IMR-90 (cell line): Measurements from ENCODE around the gene SELENOV. TPM values are rescaled to one million over a fixed set of nuclear protein-coding genes. Genes with fewer than 3 reads are reported as not detected.

Experiments
- ATAC-seq: fragments of 200-7000 bp; cut with Tn5 transposase; 2 replicates; pipeline ENCODE4 v1.9.1; 2020; ENCODE audit warnings: low read depth, mild to moderate bottlenecking, moderate library complexity
- BruUV-seq: library from RNA; stranded (reverse); fragments of 400-500 nt; replicated peaks from 2 replicates; lab custom pipeline; 2021; lab: Mats Ljungman, UMichigan
- CTCF ChIA-PET: fragments of 300-600 bp; formaldehyde crosslinking; extraction: SDS; loops from one replicate; lab custom pipeline; 2021; ENCODE audit warnings: antibody characterized with exemption; lab: Yijun Ruan, JAX
- POLR2A ChIA-PET: fragments of 300-600 bp; sonication (Branson Sonifier 250); formaldehyde crosslinking; loops from one replicate; lab custom pipeline; 2022; ENCODE audit warnings: antibody characterized with exemption; ENCODE audit not compliant: unreplicated experiment; lab: Charles Lee
- DNase-seq: peaks from one replicate; pipeline ENCODE4 v3.0.0; 2013
- H2AFZ ChIP-seq: replicated peaks from 2 replicates; pipeline ENCODE3; 2013; ENCODE audit warnings: low read length, mild to moderate bottlenecking; ENCODE audit not compliant: poor library complexity
- H2AK5ac ChIP-seq: 2 replicates; pipeline ENCODE4 v1.6.1; 2013; ENCODE audit warnings: low read depth, low read length, inconsistent platforms
- H2AK9ac ChIP-seq: replicated peaks from 2 replicates; pipeline ENCODE3; 2013; ENCODE audit warnings: mild to moderate bottlenecking, low read depth, low read length, moderate library complexity; ENCODE audit not compliant: poor library complexity
- H2BK120ac ChIP-seq: 2 replicates; pipeline ENCODE4 v1.6.1; 2013; ENCODE audit warnings: low read depth, low read length, inconsistent platforms
- H2BK15ac ChIP-seq: 3 replicates; pipeline ENCODE4 v1.6.1; 2013; ENCODE audit warnings: low read depth, low read length, inconsistent platforms
- H2BK20ac ChIP-seq: 2 replicates; pipeline ENCODE4 v1.6.1; 2013; ENCODE audit warnings: low read depth, mild to moderate bottlenecking, inconsistent platforms, low read length, moderate library complexity
- H2BK5ac ChIP-seq: 2 replicates; pipeline ENCODE4 v1.6.1; 2013; ENCODE audit warnings: mild to moderate bottlenecking, low read depth, low read length, inconsistent platforms; ENCODE audit not compliant: poor library complexity, severe bottlenecking
- H3K14ac ChIP-seq: replicated peaks from 2 replicates; pipeline ENCODE4 v1.6.1; 2013; ENCODE audit warnings: low read depth, low read length, inconsistent platforms
- H3K18ac ChIP-seq: 2 replicates; pipeline ENCODE4 v1.6.1; 2013; ENCODE audit warnings: low read depth, low read length, control low read depth
- H3K23ac ChIP-seq: 2 replicates; pipeline ENCODE4 v1.6.1; 2013; ENCODE audit warnings: low read depth, low read length, inconsistent platforms
- H3K27ac ChIP-seq: 2 replicates; pipeline ENCODE4 v1.5.1; 2013; ENCODE audit warnings: mild to moderate bottlenecking, control low read depth, low read length; ENCODE audit not compliant: insufficient read depth
- H3K27me3 ChIP-seq: 2 replicates; pipeline ENCODE4 v1.6.1; 2013; ENCODE audit warnings: low read length; ENCODE audit not compliant: control insufficient read depth, insufficient read depth
- H3K36me3 ChIP-seq: 2 replicates; pipeline ENCODE4 v1.6.1; 2013; ENCODE audit warnings: low read length, mixed read lengths; ENCODE audit not compliant: control insufficient read depth, insufficient read depth
- H3K4ac ChIP-seq: 2 replicates; pipeline ENCODE4 v1.6.1; 2013; ENCODE audit warnings: low read depth, low read length, inconsistent platforms
- H3K4me1 ChIP-seq: 2 replicates; pipeline ENCODE4 v1.6.1; 2013; ENCODE audit warnings: low read length, mixed read lengths; ENCODE audit not compliant: control insufficient read depth, insufficient read depth
- H3K4me2 ChIP-seq: 2 replicates; pipeline ENCODE4 v1.6.1; 2013; ENCODE audit warnings: low read depth, mild to moderate bottlenecking, control low read depth, low read length, moderate library complexity
- H3K4me3 ChIP-seq: 2 replicates; pipeline ENCODE4 v1.5.1; 2013; ENCODE audit warnings: low read depth, mild to moderate bottlenecking, control low read depth, low read length, moderate library complexity; ENCODE audit not compliant: insufficient read depth
- H3K56ac ChIP-seq: 2 replicates; pipeline ENCODE4 v1.6.1; 2013; ENCODE audit warnings: low read length, inconsistent platforms; ENCODE audit not compliant: insufficient read depth; ENCODE audit errors: extremely low read depth
- H3K79me1 ChIP-seq, 2 experiments: 2 replicates each; pipeline ENCODE4 v1.6.1; 2013; ENCODE audit warnings: low read length in 2 of 2, inconsistent platforms in 1 of 2, low read depth in 1 of 2
- H3K9ac ChIP-seq: 2 replicates; pipeline ENCODE4 v1.6.1; 2013; ENCODE audit warnings: low read depth, low read length, control low read depth
- H3K9me1 ChIP-seq: 2 replicates; pipeline ENCODE4 v1.6.1; 2013; ENCODE audit warnings: low read length, inconsistent platforms; ENCODE audit not compliant: insufficient read depth
- H3K9me3 ChIP-seq: 2 replicates; pipeline ENCODE4 v1.6.1; 2013; ENCODE audit warnings: low read length; ENCODE audit not compliant: control insufficient read depth, insufficient read depth
- H4K20me1 ChIP-seq: 2 replicates; pipeline ENCODE4 v1.6.1; 2013; ENCODE audit warnings: low read length, inconsistent platforms; ENCODE audit not compliant: insufficient read depth
- H4K5ac ChIP-seq: 2 replicates; pipeline ENCODE4 v1.6.1; 2013; ENCODE audit warnings: mild to moderate bottlenecking, low read depth, low read length, control low read depth
- H4K8ac ChIP-seq, 2 experiments: 2 replicates each; pipeline ENCODE4 v1.6.1; 2013; ENCODE audit warnings: low read depth in 2 of 2, low read length in 2 of 2, control low read depth in 1 of 2, inconsistent platforms in 1 of 2
- H4K91ac ChIP-seq: 2 replicates; pipeline ENCODE4 v1.6.1; 2013; ENCODE audit warnings: low read depth, low read length, inconsistent platforms; ENCODE audit not compliant: insufficient read depth
- BHLHE40 ChIP-seq: fragments of 150-350 bp; IDR thresholded peaks from 2 replicates; pipeline ENCODE4 v1.6.1; 2016; ENCODE audit warnings: mild to moderate bottlenecking, low read depth, low read length
- CHD1 ChIP-seq: IDR thresholded peaks from 2 replicates; pipeline ENCODE4 v1.6.1; 2012; ENCODE audit warnings: low read depth, low read length, improper control_type of control experiment
- CTCF ChIP-seq: conservative IDR thresholded peaks from 2 replicates; pipeline ENCODE4 v1.5.1; 2012; ENCODE audit warnings: mild to moderate bottlenecking, low read depth, low read length, improper control_type of control experiment
- FOS ChIP-seq: fragments of 150-350 bp; IDR thresholded peaks from 2 replicates; pipeline ENCODE4 v1.6.1; 2016; ENCODE audit warnings: low read depth, low read length
- MAFK ChIP-seq: IDR thresholded peaks from 2 replicates; pipeline ENCODE4 v1.6.1; 2012; ENCODE audit warnings: low read depth, low read length, improper control_type of control experiment
- MAZ ChIP-seq: IDR thresholded peaks from 2 replicates; pipeline ENCODE4 v1.6.1; 2012; ENCODE audit warnings: low read depth, mild to moderate bottlenecking, low read length, improper control_type of control experiment, moderate library complexity, borderline replicate concordance
- POLR2A ChIP-seq: IDR thresholded peaks from 2 replicates; pipeline ENCODE4 v1.6.1; 2012; ENCODE audit warnings: mild to moderate bottlenecking, low read depth, low read length
- RCOR1 ChIP-seq: IDR thresholded peaks from 2 replicates; pipeline ENCODE4 v1.6.1; 2012; ENCODE audit warnings: mild to moderate bottlenecking, low read length, improper control_type of control experiment; ENCODE audit not compliant: insufficient replicate concordance
- SMC3 ChIP-seq: fragments of 150-350 bp; IDR thresholded peaks from 2 replicates; pipeline ENCODE4 v1.6.1; 2016; ENCODE audit warnings: low read depth, mild to moderate bottlenecking, antibody characterized with exemption, low read length, moderate library complexity
- USF2 ChIP-seq: fragments of 150-350 bp; IDR thresholded peaks from 2 replicates; pipeline ENCODE4 v1.6.1; 2017; ENCODE audit warnings: mild to moderate bottlenecking, antibody characterized with exemption, low read length, low read depth
- WGBS, 2 experiments: methylation state at CpG; one replicate each; pipeline versions ENCODE4 v1.1.5 to v1.1.7; 2013; ENCODE audit warnings: missing lambda C conversion rate in 2 of 2; ENCODE audit not compliant: insufficient read length in 1 of 2; ENCODE audit errors: extremely low coverage in 2 of 2; 5-methylcytosine and 5-hydroxymethylcytosine counted together
- dilution Hi-C: fragments of 300-500 bp; cut with HindIII; formaldehyde crosslinking; loops from one replicate; pipeline ENCODE4 v1.14.3; 2018; ENCODE audit warnings: low sequenced_read_pairs; ENCODE audit not compliant: unreplicated experiment
- in situ Hi-C: fragments of 300-500 bp; cut with MboI; formaldehyde crosslinking; loops from 3 replicates; pipeline ENCODE4 v1.14.3; 2019; ENCODE audit warnings: low sequenced_read_pairs, inconsistent platforms, mixed read lengths
- intact Hi-C: fragments of 100-400 bp; cut with micrococcal nuclease; formaldehyde crosslinking; loops from 2 replicates; pipeline ENCODE4 v1.10.0; 2022
- polyA plus RNA-seq, 3 experiments: library from polyadenylated mRNA; depleted of rRNA; stranded (reverse); fragments of >200 nt; gene quantifications; 2 replicates each; pipeline ENCODE4 v1.2.3, GENCODE V29; 2012; ENCODE audit warnings: low replicate concordance in 1 of 3
- total RNA-seq: library from RNA; depleted of rRNA; stranded (reverse); fragments of >200 nt; gene quantifications from 2 replicates; pipeline ENCODE4 v1.2.3, GENCODE V29; 2012
- TF ChIP-seq, protein P1 (sequence below): fragments of 150-350 bp; IDR thresholded peaks from 2 replicates; pipeline ENCODE4 v1.6.1; 2016; ENCODE audit warnings: low read depth, mild to moderate bottlenecking, low read length, moderate library complexity, borderline replicate concordance

Gene SELENOV
- total and polyA plus RNA-seq, 2 of the 4 experiments (the other 2 are of a cell fraction), result not detected

DNA sequence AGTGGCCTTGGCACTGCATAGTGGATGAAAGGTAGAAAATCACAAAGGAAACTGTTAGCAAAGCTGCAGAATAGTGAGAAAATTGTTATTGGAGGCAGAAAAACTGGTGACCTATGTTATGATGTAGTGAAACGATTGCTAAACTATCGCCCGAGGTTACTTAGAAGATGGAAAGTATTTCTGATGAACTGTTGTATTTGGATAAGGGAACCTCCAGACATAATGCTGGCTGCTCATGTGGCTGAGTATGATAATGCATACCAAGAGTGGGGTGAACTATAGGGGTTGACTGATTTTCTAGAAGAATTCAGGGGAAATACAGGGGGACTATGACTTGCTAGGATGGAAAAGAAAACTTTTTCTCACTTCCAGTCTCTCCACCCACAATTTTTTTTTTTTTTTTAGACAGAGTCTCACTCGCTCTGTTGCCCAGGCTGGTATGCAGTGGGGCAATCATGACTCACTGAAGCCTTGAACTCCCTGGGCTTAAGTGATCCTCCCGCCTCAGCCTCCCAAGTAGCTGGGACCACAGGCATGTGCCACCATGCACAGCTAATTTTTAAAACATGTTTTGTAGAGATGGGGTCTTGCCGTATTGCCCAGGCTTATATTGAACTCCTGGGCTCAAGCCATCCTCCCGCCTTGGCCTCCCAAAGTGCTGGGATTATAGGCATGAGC lies 29.4 kb downstream of the SELENOV start:
- Histone ChIP-seq H4K20me1 (no peaks in the 10 kb centered on the region), H3K27me3 (peaks cover 6% of the 10 kb centered on the region), H2AFZ (no peak overlapping the region), H2BK20ac (no peak overlapping the region), H3K4ac (no peak overlapping the region), H2BK5ac (no peak overlapping the region), H3K56ac (no peak overlapping the region), H2AK5ac (no peak overlapping the region), H3K36me3 (no peaks in the 10 kb centered on the region), H4K8ac (no peak overlapping the region), H3K4me3 (no peak overlapping the region), H3K14ac (no peak overlapping the region), H3K9me3 (no peaks in the 10 kb centered on the region), H4K91ac (no peak overlapping the region), H2AK9ac (no peak overlapping the region), H3K4me2 (no peak overlapping the region), H3K27ac (no peak overlapping the region), H3K9me1 (no peaks in the 10 kb centered on the region), H2BK15ac (no peak overlapping the region), H3K23ac (no peak overlapping the region), H3K18ac (no peak overlapping the region), H3K4me1 (no peaks in the 10 kb centered on the region), H4K5ac (no peak overlapping the region), H2BK120ac (no peak overlapping the region), H3K9ac (no peak overlapping the region), H3K79me1 (peaks cover 0 to 1% of the 10 kb centered on the region in 2 experiments; a peak in 1 of 4 replicates)
- BruUV-seq, result no TSS peak
- intact Hi-C loops (loop anchor here (5.0 kb wide), 1 partner anchor 278 kb away; no protein-coding TSS in a partner anchor), dilution Hi-C loops (no loop called here), in situ Hi-C loops (loop anchor here (10.0 kb wide), 1 partner anchor 300 kb away; the partner anchor contains the start of gene FBL)
- TF ChIP-seq SMC3 (no peak), CHD1 (no peak), CTCF (no peak), MAZ (no peak), FOS (no peak), BHLHE40 (no peak), USF2 (no peak), RCOR1 (no peak), MAFK (no peak), POLR2A (no peak)
- TF ChIP-seq, protein P1, sequence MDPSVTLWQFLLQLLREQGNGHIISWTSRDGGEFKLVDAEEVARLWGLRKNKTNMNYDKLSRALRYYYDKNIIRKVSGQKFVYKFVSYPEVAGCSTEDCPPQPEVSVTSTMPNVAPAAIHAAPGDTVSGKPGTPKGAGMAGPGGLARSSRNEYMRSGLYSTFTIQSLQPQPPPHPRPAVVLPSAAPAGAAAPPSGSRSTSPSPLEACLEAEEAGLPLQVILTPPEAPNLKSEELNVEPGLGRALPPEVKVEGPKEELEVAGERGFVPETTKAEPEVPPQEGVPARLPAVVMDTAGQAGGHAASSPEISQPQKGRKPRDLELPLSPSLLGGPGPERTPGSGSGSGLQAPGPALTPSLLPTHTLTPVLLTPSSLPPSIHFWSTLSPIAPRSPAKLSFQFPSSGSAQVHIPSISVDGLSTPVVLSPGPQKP, result no peak
- ATAC-seq (no peak), DNase-seq (peak; percentile 13)
- WGBS, 2 experiments, result 50% methylated on average over 5 of the region's 7 CpGs; no CpG with 5 or more reads in 1 of the 2 experiments
- ChIA-PET POLR2A (no interaction called here), CTCF (interaction anchor here (0.7 kb wide), 1 partner anchor 815 kb away, joined by 3 read pairs; no protein-coding TSS in a partner anchor)
